Measurements from ENCODE around the gene ZNF746.
A peak's percentile ranks its signal among the peaks of the same experiment; 100 is the strongest.

The ZNF746 gene

GRCh38 chr7:149497467-149498261 is at the start of gene ZNF746:
Gene ZNF746, minus strand, starts transcription at chr7:149497809. Its CDS starts 273 bp downstream, at chr7:149497536.
- DNase-seq (ENCODE audit: low read depth, low spot score): no peak
- Histone ChIP-seq H3K9me3 (ENCODE audit: low read depth, low read length) (no peaks in the 10 kb centered on the region), H3K27ac (no peak within 1 kb of the TSS), H3K4me3 (peak within 1 kb of the TSS; percentile 81), H3K9ac (ENCODE audit: insufficient read length) (peak within 1 kb of the TSS; percentile 73), H3K36me3 (ENCODE audit: insufficient read depth, low read length) (peaks cover 12% of the 10 kb centered on the region; the same call in 1 of the 2 replicates)
- TF ChIP-seq POLR2AphosphoS5 (IDR thresholded peaks at IDR 0.05; ENCODE audit: borderline replicate concordance, low read depth, low read length): no peak

- Histone ChIP-seq H3K9me3 (ENCODE audit: low read depth, low read length) (no peaks in the 10 kb centered on the region), H3K27ac (no peak overlapping the region), H3K4me3 (no peak overlapping the region), H3K36me3 (ENCODE audit: insufficient read depth, low read length) (peaks cover 55% of the 10 kb centered on the region), H3K9ac (ENCODE audit: insufficient read length) (no peak overlapping the region)
- DNase-seq (ENCODE audit: low read depth, low spot score): no peak
- TF ChIP-seq EZH2 (IDR thresholded peaks at IDR 0.05): no peak
- TF ChIP-seq POLR2AphosphoS5 (IDR thresholded peaks at IDR 0.05; ENCODE audit: borderline replicate concordance, low read depth, low read length): no peak
These were observed 49.5 kb upstream of the ZNF746 start for GRCh38 chr7:149547126-149547525.

DNA sequence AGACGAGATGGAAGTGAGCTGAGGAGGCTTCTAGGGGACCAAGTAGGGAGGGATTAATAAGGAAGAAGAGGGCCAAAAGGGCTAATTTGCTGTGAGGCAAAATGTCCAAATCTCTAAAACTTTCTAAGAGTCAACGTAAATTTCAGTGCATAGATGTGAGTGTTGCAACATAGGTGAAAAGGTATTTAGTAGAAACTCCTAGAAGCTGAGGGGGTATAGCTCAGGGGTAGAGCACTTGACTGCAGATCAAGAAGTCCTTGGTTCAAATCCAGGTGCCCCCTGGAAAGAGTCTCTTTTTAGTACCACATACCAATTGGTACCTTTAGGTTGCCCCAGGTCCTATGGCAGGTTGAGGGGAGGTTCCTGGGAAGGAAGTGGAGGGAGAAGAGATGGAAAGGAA is 48.7 kb upstream of the ZNF746 start:
- Histone ChIP-seq H3K9me3 (ENCODE audit: low read depth, low read length) (no peaks in the 10 kb centered on the region), H3K27ac (no peak overlapping the region), H3K36me3 (ENCODE audit: insufficient read depth, low read length) (peaks cover 49% of the 10 kb centered on the region), H3K9ac (ENCODE audit: insufficient read length) (no peak overlapping the region), H3K4me3 (no peak overlapping the region)
- DNase-seq (ENCODE audit: low read depth, low spot score): no peak
- TF ChIP-seq EZH2 (IDR thresholded peaks at IDR 0.05): no peak
- no peak for TF ChIP-seq POLR2AphosphoS5 (IDR thresholded peaks at IDR 0.05; ENCODE audit: borderline replicate concordance, low read depth, low read length)

DNA sequence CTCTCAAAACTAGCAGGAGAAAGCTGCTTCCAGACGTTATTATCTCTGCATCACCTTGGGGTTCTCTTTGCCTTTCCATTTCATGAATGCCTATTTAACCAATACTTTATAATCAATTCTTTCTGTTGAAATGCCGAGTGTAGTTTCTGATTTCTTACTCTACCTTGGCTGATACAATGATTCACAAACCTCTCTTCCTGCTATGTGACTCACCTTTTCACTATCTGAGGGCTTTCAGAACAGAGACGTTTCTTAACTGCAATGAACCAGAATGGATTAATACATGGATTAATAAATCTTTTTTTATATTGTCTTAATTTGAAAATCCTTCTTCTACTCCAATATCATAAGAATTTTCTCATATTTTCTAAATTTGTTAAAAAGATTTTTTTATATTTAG is 46.4 kb upstream of the ZNF746 start:
- TF ChIP-seq EZH2 (IDR thresholded peaks at IDR 0.05) (no peak), FOXP2 (optimal IDR thresholded peaks at IDR 0.05; ENCODE audit: control extremely low read depth, extremely low read length, insufficient read depth) (no peak), POLR2AphosphoS5 (IDR thresholded peaks at IDR 0.05; ENCODE audit: borderline replicate concordance, low read depth, low read length) (no peak)
- no peak for DNase-seq (ENCODE audit: low read depth, low spot score)
- H3K9me3 ChIP-seq (ENCODE audit: low read depth, low read length): no peaks in the 10 kb centered on the region

DNA sequence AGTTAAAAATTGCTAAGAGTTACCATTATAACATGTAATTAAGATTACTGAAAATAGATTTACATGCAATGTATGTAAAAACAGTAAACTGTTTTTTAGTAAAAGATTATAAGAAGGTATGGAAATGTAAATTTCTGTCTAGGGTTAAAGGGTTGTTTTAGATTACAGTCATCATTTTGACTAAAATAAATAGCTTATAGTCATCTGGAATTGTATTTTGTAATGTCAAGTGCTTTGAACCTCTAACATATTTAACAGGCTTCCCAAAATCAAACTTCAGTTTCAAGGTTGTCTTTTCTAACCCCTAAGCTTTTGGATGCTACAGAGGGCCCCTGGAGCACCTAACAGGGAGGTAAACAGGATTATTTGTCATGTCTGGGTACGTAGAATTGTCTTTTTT is 35.0 kb upstream of the ZNF746 start:
- Histone ChIP-seq H3K27ac (no peak overlapping the region), H3K4me3 (no peak overlapping the region), H3K36me3 (ENCODE audit: insufficient read depth, low read length) (no peaks in the 10 kb centered on the region), H3K9ac (ENCODE audit: insufficient read length) (no peak overlapping the region), H3K9me3 (ENCODE audit: low read depth, low read length) (peaks cover 19% of the 10 kb centered on the region; the same call in 1 of the 2 replicates)
- no peak for TF ChIP-seq EZH2 (IDR thresholded peaks at IDR 0.05)
- TF ChIP-seq FOXP2 (optimal IDR thresholded peaks at IDR 0.05; ENCODE audit: control extremely low read depth, extremely low read length, insufficient read depth): no peak
- TF ChIP-seq POLR2AphosphoS5 (IDR thresholded peaks at IDR 0.05; ENCODE audit: borderline replicate concordance, low read depth, low read length): no peak
- no peak for DNase-seq (ENCODE audit: low read depth, low spot score)

More for the DNA sequence above, 46.4 kb upstream of the ZNF746 start:
- Histone ChIP-seq H3K9ac (ENCODE audit: insufficient read length) (no peak overlapping the region), H3K27ac (no peak overlapping the region), H3K4me3 (no peak overlapping the region), H3K36me3 (ENCODE audit: insufficient read depth, low read length) (peaks cover 29% of the 10 kb centered on the region)

- H3K36me3 ChIP-seq (ENCODE audit: insufficient read depth, low read length): no peaks in the 10 kb centered on the region
- H3K27ac ChIP-seq: no peak overlapping the region
- no peak for TF ChIP-seq FOXP2 (optimal IDR thresholded peaks at IDR 0.05; ENCODE audit: control extremely low read depth, extremely low read length, insufficient read depth)
- no peak for TF ChIP-seq POLR2AphosphoS5 (IDR thresholded peaks at IDR 0.05; ENCODE audit: borderline replicate concordance, low read depth, low read length)
- TF ChIP-seq EZH2 (IDR thresholded peaks at IDR 0.05): no peak
- H3K9me3 ChIP-seq (ENCODE audit: low read depth, low read length): peaks cover 19% of the 10 kb centered on the region; the same call in 1 of the 2 replicates
- no peak overlapping the region for H3K9ac ChIP-seq (ENCODE audit: insufficient read length)
- no peak for DNase-seq (ENCODE audit: low read depth, low spot score)
- H3K4me3 ChIP-seq: no peak overlapping the region
These were observed 31.6 kb upstream of the ZNF746 start for GRCh38 chr7:149529136-149529718.

DNA sequence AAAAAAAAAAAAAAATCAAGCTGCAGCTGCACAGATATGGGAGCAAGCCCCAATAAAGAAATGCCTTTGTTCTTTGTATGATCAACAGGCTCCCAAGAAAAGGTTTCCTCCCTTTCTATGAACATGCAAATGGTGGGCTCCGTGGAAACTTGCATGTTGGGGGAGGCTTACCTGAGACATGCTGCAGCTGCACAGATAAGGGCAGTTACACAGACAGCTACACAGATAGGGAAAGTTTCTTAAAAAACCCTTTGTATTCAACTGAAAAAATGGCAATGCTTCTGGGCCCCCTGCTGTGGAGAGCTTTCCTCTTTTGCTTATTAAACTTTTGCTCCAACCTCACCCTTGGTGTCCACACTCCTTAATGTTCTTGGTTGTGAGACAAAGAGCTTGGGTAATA is 29.8 kb upstream of the ZNF746 start:
- TF ChIP-seq EZH2 (IDR thresholded peaks at IDR 0.05): no peak
- TF ChIP-seq POLR2AphosphoS5 (IDR thresholded peaks at IDR 0.05; ENCODE audit: borderline replicate concordance, low read depth, low read length): no peak
- no peak for TF ChIP-seq FOXP2 (optimal IDR thresholded peaks at IDR 0.05; ENCODE audit: control extremely low read depth, extremely low read length, insufficient read depth)
- Histone ChIP-seq H3K9ac (ENCODE audit: insufficient read length) (no peak overlapping the region), H3K4me3 (no peak overlapping the region), H3K27ac (no peak overlapping the region), H3K36me3 (ENCODE audit: insufficient read depth, low read length) (no peaks in the 10 kb centered on the region), H3K9me3 (ENCODE audit: low read depth, low read length) (peaks cover 13% of the 10 kb centered on the region; the same call in 1 of the 2 replicates)
- no peak for DNase-seq (ENCODE audit: low read depth, low spot score)

GRCh38 chr7:149525280-149525679 is 27.7 kb upstream of the ZNF746 start:
- no peak for DNase-seq (ENCODE audit: low read depth, low spot score)
- H3K9me3 ChIP-seq (ENCODE audit: low read depth, low read length): peaks cover 10% of the 10 kb centered on the region; the same call in 1 of the 2 replicates

More at GRCh38 chr7:149525280-149525679, 27.7 kb upstream of the ZNF746 start:
- Histone ChIP-seq H3K9ac (ENCODE audit: insufficient read length) (no peak overlapping the region), H3K36me3 (ENCODE audit: insufficient read depth, low read length) (no peaks in the 10 kb centered on the region), H3K27ac (no peak overlapping the region), H3K4me3 (no peak overlapping the region)
- TF ChIP-seq EZH2 (IDR thresholded peaks at IDR 0.05): no peak
- no peak for TF ChIP-seq POLR2AphosphoS5 (IDR thresholded peaks at IDR 0.05; ENCODE audit: borderline replicate concordance, low read depth, low read length)
- TF ChIP-seq FOXP2 (optimal IDR thresholded peaks at IDR 0.05; ENCODE audit: control extremely low read depth, extremely low read length, insufficient read depth): no peak
